Measurements from ENCODE around the gene GNAZ. TPM values are rescaled to one million over a fixed set of nuclear protein-coding genes. Genes with fewer than 3 reads are reported as not detected.
"Not testable (repeated sequence)": the region's sequence is repeated elsewhere in the genome, so short reads cannot be mapped to it uniquely, and the experiment has no call there.

The GNAZ gene
- total RNA-seq, 2 donors from 2014 or later: 2.6 to 2.8 TPM

DNA sequence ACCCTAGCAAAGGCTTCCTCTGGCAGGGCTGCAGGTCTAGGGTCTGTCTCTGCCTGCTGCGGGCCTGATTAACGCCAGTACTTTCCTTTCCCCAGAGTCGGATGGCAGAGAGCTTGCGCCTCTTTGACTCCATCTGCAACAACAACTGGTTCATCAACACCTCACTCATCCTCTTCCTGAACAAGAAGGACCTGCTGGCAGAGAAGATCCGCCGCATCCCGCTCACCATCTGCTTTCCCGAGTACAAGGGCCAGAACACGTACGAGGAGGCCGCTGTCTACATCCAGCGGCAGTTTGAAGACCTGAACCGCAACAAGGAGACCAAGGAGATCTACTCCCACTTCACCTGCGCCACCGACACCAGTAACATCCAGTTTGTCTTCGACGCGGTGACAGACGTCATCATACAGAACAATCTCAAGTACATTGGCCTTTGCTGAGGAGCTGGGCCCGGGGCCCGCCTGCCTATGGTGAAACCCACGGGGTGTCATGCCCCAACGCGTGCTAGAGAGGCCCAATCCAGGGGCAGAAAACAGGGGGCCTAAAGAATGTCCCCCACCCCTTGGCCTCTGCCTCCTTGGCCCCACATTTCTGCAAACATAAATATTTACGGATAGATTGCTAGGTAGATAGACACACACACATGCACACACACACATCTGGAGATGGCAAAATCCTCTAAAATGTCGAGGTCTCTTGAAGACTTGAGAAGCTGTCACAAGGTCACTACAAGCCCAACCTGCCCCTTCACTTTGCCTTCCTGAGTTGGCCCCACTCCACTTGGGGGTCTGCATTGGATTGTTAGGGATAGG is 52.9 kb downstream of the GNAZ start:
- DNase-seq: no peak
- intact Hi-C loops (cut with DNase I): loop anchor here in 1 of 2 donors (10.0 kb wide), 1 partner anchor 658 kb away; no protein-coding TSS in a partner anchor

DNA sequence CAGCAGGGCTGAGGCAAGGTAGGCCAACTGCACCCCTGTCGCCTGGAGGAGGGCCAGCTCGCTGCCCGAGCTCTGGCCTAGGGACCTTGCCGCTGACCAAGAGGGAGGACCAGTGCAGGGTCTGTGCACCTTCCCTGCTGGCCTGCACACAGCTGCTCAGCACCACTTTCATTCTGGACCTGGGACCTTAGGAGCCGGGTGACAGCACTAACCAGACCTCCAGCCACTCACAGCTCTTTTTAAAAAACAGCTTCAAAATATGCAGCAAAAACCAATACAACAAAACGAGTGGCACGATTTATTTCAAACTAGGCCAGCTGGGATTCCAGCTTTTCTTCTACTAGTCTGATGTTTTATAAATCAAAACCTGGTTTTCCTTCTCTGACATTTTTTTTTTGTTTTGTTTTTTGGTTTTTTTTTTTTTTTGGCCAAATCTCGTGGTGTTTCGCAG is 53.5 kb downstream of the GNAZ start:
- no peak for DNase-seq
- intact Hi-C loops (cut with DNase I): loop anchor here in 1 of 2 donors (10.0 kb wide), 1 partner anchor 659 kb away; no protein-coding TSS in a partner anchor
- ATAC-seq: no peak

More for the DNA sequence above, 52.9 kb downstream of the GNAZ start:
- no peak for ATAC-seq

DNA sequence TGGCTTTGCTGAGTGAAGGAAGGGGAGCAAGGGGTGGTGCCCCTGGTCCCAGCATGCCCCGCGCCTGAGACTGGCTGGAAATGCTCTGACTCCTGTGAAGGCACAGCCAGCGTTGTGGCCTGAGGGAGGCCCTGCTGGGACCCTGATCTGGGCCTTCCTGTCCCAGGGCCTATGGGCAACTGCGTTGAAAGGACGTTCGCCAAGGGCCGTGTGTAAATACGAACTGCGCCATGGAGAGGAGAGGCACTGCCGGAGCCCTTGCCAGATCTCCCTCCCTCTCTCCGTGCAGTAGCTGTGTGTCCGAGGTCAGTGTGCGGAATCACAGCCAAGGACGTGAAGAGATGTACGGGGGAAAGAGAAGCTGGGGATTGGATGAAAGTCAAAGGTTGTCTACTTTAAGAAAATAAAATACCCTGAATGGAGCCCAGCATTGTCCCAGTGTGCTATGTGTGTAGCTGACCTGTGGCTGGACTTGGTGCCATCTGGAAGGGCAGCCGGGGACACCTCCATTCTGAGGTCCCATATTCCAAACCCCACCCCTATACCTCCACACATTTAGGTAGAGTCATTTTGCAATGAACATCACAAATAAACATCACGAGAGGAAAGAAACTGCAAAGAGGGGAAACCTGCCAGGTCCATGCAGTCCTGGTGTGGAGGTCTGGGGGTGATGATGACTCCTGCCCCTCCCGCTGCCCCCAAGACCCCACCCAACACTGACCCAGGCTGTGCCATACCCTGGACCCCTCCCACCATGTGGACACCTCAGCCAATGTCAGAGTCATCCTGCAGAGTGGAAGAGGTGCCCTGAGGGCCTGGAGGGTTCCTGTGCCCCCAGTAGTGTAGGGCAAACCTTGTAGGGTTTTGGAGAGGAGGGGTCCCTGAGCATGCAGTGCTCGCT is 54.5 kb downstream of the GNAZ start:
- intact Hi-C loops (cut with DNase I): loop anchor here (5.0 to 10.0 kb wide), 2 partner anchors 168 to 660 kb away; no protein-coding TSS in a partner anchor
- no peak for DNase-seq
- peak in 1 of 2 donors; percentile 10 for ATAC-seq

DNA sequence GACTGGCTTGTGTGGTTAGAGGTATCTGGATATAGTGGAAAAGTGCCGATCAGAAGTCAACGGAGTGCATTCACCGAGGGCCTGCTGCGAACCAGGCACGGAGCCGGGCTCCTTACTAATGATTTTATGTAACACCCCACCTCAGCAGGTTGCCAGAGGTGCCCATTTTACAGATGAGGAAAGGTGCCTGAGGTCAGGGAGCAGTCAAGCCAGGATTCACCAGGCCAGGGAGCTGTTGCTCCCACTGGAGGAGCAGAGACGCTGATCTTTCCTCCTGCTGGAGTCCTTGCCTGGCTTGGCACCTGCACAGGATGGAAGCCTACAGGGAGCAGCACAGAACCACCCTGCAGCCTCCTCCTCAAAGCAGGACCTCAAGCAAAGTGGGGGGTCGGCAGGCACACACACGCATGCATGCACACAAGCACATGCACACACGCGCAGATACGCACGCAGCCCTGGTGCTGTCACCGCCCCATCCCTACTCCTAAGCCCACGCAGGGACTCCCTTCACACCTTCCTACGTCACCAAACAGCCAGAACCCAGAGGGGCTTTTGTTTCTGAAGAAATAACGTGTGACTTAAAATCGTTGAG is 55.3 kb downstream of the GNAZ start:
- DNase-seq: no peak
- no peak for ATAC-seq
- intact Hi-C loops (cut with DNase I): loop anchor here (5.0 to 10.0 kb wide), 2 partner anchors 168 to 661 kb away; no protein-coding TSS in a partner anchor

DNA sequence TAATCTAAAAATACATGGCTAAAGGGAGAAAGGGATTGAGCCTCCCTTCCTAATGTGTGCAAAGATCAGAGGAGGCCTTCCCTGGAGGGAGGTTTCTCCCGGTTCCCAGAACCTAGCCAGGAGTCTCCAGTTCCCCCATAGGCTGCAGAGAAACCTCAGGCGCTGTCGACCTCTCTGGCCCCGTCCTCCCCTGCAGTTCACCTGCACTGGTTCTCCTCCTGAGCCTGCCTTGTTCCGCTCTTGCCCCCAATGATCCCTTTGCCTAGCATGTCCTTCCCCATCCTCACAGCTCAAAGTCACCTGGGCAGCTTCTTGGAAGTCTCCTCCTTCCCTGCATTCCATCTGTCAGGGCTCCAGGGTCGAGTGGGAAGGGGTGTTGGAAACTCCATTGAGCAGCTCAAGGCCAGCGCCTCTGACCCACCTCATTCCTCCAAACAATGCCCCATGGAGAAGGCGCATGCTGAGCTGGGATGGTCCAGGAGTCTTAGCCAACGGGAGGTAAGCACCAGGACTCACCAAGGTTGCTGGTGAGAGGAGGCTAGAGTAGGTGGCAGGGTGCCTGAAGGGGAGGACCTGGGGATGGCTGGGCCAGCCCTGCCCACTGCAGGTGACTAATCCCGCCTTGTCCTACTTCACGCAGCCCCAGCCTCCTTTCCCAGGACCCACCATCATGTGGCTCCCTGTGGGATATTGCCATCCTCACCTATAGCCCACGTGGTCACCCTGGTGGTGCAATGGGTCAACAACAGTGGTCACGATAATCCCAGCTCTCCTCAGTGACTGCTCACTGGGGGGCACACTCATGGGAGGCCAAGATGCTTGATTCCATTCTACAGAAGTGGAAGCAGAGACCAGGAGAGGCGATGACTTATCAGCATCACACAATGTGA is 56.1 kb downstream of the GNAZ start:
- ATAC-seq (no peak), DNase-seq (no peak)
- intact Hi-C loops (cut with DNase I): loop anchor here (5.0 to 10.0 kb wide), 2 partner anchors 169 to 662 kb away; no protein-coding TSS in a partner anchor

DNA sequence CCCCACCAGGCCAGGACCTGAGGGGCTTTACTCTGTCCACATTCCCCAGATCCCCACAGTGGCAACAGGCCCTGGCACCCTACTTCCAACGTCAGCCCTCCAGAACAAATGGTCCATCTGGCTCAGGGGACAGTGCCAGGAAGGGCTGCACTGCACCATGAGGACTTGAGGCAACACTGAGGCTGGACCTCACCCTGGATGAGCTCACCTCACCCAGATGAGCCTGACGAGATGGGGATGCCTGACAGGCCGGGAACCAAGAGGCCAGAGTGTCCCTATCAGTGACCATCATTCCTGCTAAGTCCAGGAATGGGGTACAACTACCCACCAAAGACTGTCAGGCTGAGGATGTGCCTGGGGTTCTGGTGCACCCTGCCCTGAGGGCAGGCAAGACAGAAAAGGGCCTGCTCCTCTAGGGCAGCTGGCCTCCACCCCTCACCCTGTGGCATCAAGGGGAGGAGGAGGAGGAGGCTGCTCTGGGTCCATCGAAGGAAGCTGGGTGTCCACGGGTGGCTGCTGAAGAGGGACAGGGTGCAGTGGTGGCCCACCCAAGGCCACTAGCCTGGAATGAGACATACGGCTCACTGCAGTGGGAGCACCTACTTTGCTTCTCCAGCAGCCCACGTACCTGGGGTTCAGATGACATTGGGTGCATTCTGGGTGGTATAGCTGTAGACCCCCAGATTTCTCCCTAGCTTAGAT is 56.9 kb downstream of the GNAZ start:
- no peak for DNase-seq

DNA sequence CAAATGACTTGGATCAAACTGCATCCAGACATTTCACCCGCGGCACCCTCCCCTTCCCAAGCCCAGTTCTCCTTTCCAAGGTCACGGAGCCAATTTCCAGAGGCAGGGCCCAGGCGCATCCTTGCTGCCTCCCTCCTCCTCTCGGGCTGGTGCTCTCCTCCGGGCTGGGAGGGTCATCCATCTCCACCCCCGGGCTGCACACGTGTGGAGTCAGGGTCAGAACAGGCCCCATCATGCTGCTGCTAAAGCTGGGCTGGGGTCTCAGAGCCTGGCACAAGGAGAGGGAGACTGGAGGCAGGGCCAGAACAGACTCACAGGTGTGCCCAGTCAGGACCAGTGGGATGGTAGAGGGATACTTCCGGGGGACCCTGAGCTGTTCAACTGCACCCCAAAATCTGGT is 57.5 kb downstream of the GNAZ start:
- DNase-seq (no peak), ATAC-seq (no peak)
- intact Hi-C loops (cut with DNase I): loop anchor here (1.0 to 10.0 kb wide), 3 partner anchors 168 to 663 kb away; no protein-coding TSS in a partner anchor

More for the DNA sequence above, 56.9 kb downstream of the GNAZ start:
- intact Hi-C loops (cut with DNase I): loop anchor here (5.0 to 10.0 kb wide), 2 partner anchors 170 to 662 kb away; no protein-coding TSS in a partner anchor
- no peak for ATAC-seq

DNA sequence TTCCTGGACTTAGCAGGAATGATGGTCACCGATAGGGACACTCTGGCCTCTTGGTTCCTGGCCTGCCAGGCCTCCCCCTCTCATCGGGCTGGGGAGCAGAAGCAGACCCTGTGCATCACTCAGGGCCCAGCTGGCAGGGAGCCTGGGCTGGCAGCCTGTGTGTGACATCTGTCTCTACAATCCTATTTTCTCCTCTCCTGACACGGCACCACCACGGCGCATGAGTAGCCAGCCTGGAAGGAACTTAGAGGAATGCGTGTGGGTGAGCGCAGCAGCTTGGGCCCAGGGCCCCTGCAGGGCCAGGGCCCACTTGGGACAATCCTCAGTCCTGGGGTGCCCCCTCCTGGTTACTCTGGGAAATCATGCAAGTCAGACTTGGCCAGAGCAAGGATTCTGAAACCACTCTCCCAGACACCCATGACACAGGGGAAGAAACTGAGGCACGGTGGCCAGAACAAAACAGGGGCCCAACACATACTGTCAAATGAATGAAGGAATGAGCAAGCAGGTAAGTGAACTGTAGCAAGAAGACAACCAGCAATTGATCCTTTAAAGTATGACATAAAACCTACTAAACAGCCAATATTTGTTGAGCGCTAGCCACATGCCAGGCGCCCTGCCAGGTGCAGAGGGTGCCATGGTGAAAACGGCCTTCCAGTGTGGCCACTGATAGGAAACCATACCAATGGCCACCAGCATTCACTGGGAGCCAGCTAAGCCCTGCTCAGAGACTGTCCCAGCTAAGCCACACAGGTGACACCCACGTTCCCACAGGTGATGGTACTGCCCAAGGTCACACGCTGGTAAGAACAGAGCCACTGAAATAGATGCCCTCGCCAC is 58.2 kb downstream of the GNAZ start:
- peak; percentile 73 for DNase-seq
- ATAC-seq: peak; percentile 90
- intact Hi-C loops (cut with DNase I): loop anchor here (1.0 to 10.0 kb wide), 3 partner anchors 169 to 664 kb away; no protein-coding TSS in a partner anchor

DNA sequence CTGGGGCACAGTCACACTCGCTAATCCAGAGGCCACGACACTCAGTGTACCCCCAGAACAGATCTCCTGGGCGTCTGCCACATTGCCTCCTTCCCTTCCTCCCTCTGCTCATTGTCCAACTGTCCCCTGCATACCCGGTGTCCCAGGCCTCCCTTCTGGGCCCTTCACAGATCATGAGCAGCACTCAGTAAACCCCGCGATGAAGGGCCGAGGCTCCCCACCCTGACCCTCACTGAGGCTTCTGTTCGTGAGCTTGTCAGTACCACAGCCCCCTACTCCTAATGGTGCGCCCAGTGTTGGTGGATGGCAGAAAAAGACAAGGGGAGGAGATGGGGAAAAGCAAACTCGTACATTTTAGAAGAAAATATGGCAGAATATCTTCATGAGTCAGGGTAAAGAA is 58.8 kb downstream of the GNAZ start:
- intact Hi-C loops (cut with DNase I): loop anchor here (5.0 to 10.0 kb wide), 2 partner anchors 172 to 664 kb away; no protein-coding TSS in a partner anchor
- no peak for ATAC-seq
- no peak for DNase-seq

DNA sequence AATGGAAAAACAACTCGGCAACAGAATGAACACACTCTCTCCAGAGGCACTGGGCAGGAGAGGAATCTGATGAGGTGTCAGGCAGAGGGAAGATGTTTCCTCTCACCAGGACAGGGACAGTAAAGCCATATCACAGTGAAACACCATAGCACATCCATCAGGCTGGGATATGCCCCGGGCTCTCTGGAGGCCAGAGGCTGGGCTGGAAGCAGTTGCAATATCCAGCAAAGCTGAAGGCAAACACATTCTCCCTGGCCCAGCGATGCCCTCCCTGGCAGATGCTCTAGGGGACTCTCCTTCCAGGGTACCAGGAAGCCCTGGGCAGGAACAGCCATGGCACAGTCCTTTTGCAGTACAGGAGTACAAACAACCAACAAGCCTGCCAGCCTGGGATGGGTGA is 60.4 kb downstream of the GNAZ start:
- DNase-seq (no peak), ATAC-seq (no peak)
- intact Hi-C loops (cut with DNase I): no loop called here

DNA sequence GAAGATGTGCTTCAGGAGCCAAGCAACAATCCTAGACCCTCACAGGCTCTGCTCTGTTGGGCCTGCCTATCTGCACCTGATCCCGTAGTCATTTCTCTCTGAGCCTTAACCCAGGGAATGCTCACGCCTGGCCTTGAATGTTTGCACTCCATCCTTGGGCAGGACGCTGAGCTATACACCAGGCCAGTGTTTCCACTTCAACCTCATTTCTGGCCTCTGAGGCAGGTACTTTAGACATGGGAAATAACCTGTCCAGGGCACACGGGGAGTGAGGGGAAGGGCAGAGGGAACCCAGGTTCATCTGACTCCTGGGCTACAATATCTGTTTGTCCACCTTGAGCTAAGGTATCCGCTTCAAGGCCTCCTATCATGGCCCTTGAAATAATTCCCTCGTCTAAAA is 61.6 kb downstream of the GNAZ start:
- ATAC-seq (no peak), DNase-seq (no peak)
- intact Hi-C loops (cut with DNase I): no loop called here

DNA sequence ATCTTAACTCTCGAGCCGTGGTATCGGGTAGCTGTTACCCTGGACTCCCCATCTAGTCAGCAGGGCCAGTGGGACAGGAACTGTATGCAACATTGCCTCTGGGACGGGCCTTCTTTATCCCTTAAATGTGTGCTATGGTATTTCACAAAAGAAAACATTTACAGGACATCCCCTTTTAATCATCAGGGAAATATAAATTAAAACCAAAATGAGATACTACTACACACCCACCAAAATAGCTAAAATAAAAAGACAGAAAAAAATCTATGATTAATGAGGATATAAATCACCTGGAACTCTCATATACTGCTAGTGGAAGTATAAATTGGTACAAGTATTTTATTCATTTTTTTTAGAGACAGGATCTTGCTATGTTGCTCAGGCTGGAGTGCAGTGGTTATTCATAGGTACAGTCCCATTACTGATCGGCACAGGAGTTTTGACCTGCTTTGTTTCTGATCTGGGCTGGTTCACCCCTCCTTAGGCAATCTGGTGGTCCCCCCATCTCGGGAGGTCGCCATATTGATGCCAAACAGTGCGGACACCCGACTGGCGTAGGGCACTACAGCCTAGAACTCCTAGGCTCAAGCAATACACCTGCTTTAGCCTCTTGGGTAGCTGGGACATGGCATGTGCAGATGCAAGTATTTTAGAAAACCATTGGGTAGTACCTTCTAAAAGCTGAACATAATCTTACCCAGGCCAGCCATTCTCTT is 62.2 kb downstream of the GNAZ start:
- intact Hi-C loops (cut with DNase I): no loop called here
- DNase-seq (no peak), ATAC-seq (no peak)

DNA sequence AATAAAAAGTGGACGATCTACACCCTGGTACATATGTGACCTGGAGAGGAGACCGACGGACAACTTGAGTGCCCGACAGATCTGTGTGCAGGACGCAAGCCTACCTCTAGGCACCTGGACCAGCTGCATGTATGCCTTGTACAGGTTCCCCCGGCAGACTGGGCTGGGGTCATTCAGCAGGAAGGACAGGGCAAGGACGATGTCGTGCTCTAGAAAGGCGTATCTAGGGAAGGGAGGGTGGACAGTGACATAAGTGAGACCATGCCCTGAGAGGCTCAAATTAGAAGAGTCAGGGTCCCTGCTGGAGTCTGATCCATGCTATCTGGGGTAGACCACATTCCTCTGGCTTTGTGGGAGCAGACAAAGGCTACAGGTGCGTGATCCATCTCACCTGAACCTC is 63.6 kb downstream of the GNAZ start:
- DNase-seq (no peak), ATAC-seq (no peak)
- intact Hi-C loops (cut with DNase I): no loop called here

DNA sequence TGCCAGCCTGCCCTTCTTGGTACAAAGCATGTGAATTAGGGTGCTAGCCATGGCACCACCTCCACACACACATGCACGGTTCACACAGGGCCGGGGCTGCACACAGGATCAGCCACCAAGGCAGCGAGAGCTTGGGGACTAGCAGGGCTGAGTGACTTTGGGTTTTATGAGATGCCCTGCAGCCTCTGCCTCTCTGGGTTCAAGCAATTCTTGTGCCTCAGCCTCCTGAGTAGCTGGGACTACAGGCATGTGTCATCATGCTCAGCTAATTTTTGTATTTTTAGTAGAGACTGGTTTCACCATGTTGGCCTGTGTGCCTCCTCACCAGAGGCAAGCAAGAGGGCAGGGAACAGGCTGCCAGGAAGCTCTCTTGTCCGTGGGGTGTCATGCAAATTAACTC is 66.7 kb downstream of the GNAZ start:
- not testable (repeated sequence) for ATAC-seq

DNA sequence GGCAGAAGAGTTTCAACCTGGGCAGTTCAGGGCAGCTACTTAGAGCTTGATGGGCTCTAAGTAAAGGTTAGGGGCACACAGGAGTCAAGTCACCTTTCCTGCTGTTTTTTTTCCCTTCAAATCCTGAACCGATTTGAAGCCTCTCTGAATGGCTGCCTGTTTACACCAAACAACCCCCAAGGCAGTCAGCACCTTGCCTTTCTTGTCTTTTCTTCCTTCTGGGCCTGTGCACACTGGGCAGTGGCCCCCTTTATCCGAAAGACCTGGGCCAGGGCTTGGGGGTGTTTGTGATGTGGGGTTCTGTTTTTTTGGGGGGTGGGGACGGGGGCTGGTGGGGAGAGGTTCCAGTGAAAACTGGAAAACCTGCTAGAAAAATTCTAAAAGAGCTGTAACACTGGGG is 67.1 kb downstream of the GNAZ start:
- intact Hi-C loops (cut with DNase I): no loop called here
- DNase-seq (no peak), ATAC-seq (no peak)

More for the DNA sequence above, 66.7 kb downstream of the GNAZ start:
- intact Hi-C loops (cut with DNase I); DNase-seq: not testable (repeated sequence)

Measured in left cardiac atrium (tissue), 4 donors.